GM19099 (cell line): Measurements from ENCODE around the gene VEGFC.

Source experiments
- POLR2A ChIP-seq: IDR thresholded peaks from 3 replicates; pipeline ENCODE4 v1.6.1; 2011; ENCODE audit warnings: low read depth; ENCODE audit not compliant: insufficient read length; ENCODE audit errors: extremely low read depth

VEGFC gene

DNA sequence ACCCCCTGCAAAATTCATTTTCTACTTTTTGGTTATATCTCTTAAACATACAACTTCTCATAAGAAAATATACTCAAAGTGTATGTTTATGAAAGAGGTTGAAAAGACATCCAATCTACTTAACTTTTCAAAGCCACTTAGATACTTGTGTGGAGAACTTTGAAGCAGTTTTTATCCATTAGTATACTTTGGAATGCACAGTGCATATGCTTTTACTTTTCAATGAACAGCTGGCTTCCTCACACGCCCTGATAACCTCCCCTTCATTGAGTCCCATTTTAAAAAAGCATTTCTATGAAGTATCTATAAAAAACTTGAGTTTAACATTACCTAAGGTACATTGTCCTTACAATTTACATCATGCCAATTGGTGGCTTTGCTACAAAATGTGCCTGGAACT lies 73.8 kb downstream of the VEGFC start:
- TF ChIP-seq POLR2A: no peak

DNA sequence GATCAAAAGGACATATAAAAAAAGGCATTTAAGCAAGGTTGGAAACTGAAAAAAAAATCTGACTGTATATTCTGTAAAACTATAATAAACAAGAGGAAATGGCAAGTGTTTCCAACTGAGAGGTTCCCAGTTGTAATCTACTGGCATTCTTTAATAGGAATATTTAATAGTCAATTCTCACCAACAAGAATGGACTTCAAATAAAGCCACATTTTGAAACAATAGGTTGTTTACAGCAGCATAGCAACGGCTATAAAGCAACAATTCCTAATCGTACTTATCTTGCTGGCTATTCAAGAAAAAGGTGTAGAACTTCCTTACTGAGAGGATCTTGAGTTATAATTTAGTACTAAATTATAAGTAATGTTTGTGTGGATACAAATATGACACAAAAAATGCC lies 75.5 kb downstream of the VEGFC start:
- TF ChIP-seq POLR2A: no peak

DNA sequence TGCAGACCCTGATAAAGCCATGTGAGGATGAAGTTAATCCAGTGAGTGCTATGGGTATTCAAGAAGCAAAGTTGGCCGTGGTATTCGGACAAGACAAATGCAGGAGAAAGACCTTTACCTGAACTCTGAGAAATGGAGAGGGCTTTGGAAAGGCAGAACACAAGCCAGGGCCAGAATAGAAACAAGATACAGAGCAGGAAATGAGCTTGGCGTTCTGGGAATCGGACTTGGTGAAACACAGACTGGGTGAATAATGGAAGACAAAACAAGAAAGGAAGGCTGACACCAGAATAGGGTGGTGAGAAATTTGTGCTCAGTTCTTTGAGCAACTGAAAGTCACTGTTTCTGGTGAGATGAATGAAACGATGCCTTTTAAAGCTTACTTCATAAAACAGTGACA lies 83.3 kb downstream of the VEGFC start:
- TF ChIP-seq POLR2A: no peak

DNA sequence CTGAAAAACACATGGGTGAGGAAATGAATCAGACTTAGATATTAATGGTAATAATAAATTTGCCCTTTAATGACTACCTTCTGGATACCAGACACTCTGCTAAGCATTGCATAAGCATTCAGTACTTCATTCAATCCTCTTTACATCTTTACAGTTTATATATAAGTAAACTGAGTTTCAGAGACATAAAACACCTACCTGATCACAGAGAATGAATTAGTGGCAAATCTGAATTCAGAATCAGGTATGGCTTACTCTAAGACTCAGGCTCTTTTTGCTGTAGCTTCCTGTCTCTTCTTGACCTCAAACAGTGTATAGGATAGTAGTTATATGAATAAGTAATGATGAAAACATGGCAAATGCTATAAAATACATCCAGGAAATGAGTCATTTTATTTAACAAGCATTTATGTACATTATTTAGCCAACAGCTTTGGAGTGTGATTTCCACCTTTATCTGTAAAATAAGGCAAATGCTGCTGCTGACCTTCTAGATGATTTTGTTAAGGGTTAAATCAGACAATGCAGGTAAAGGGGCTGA lies 83.9 kb downstream of the VEGFC start:
- TF ChIP-seq POLR2A: no peak

DNA sequence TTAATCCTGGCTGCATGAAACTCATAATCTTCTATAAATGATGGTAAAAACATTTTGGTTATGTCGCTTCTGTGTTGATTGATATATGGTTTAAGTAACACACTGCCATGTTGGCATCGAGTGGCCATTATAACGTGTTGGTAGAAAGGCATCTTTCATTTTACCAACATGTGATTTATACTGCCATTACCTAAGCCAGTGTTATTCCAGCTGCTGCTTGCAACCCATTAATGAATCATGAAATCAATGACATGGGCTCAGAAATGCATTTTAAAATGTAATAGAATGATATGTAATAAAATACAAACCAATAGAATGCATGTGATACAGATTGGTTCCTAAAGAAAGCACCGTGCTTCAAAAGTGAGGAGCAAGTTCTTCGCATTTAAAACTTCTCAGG lies 102.0 kb downstream of the VEGFC start:
- no peak for TF ChIP-seq POLR2A

DNA sequence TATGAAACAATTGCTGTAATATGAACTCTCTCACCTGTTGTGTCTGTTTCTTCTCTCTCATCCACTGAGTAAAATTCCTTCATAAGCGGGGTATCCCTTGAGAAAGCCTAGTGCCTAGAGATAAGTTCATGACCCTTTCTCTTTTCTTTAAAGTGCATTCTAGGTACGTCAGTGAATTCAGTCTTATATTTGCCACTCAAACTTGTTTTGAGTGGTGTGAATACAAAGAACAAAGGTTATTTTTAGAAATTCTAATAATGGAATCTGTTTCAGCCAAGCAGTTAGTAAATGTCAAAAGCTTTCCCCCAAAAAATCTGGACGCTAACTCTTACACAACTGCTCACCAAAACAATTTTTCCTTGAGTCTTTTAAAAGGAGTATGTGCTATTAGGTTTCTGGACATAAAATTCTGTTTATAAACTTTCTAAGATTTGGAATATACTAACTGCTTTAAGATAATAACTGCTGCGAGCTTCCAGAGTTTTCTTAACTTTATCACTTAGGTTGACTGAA lies 112.0 kb downstream of the VEGFC start:
- TF ChIP-seq POLR2A: no peak

DNA sequence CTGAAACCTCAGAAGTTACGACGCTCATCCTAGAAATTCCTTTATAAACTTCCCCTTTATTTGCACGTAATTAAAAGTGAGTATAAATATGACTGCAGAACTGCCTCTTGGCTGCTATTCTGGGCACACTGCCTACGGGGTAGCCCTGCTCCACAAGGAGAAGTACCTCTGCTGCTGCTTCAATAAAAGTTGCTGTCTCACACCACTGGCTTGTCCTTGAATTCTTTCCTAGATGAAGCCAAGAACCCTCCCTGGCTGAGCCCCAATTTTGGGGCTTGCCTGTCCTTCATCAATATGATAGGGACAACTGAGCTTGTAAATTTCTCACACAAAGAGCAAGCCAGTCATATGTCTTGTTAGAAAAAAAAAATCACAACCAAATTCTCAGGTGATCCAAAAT lies 115.8 kb downstream of the VEGFC start:
- no peak for TF ChIP-seq POLR2A

DNA sequence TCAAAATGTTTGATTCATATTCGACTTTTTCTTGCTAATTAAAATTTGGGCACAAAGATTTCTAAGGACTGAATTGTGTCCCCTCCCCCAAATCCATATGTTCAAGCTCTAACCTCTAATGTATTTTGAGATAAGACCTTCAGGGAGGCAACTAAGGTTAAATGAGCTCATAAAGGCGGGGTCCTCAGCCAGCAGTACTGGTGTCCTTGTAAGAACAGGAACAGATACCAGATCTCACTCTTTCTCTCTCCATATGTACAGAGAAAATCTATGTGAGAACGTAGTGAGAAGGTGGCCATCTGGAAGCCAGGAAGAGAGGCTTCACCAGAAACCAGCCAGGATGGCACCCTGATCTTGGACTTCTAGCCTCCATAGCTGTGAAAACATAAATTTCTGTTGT lies 116.9 kb downstream of the VEGFC start:
- TF ChIP-seq POLR2A: no peak

DNA sequence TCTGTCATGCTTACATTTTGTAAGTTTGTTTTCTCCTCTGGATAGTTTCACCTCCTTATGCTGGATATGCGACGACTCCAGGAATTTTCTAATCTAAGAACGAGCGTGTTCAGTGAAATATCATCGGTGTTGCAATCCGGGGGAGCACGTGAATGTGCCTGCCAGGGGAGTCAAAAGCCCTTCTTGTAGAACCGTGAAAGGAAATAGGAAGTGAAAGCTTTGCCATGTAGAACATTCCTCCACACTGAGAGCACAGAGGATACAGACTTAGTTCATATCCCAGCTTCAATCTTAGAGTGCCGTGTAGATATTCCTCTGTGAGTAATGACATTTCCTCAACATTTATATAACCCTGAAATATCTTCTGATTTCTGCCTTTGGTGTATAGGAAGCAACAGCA lies 121.2 kb downstream of the VEGFC start:
- TF ChIP-seq POLR2A: no peak

DNA sequence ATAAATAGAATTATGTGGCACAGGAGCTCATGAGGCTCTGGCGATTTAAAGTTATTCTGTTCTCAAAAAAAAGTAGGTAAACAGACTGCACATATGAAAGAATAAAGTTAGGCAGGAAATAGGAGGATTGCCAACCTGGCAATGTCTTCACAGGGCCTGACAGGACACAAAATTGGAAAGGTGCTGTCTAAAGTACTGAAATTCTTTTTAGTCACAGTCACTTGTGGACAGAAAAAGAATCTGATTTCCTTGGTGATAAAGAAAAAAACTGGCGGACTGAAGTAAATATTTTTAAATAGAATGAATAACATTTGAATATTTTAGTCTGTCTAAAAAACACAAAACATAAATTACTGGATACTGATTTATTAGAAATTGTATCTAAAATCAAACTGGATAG lies 124.4 kb downstream of the VEGFC start:
- TF ChIP-seq POLR2A: no peak

DNA sequence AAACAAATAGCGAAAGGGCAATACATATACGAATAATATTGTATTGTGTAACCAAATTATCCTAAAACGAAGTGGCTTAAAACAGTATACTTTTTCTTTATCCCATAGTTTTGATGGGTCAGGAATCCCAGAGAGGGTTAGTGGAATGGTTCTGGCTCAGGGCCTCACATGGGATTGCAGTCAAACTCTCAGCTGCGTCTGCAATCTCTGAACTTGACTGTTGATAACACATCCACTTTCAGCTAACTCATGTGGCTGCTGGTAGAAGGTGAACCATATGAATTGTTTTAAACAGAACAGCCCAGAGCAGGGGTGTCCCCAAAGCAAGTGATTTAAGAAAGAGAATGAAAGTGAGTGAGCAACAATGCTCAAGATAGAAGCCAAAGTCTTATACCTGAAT lies 127.8 kb downstream of the VEGFC start:
- no peak for TF ChIP-seq POLR2A

DNA sequence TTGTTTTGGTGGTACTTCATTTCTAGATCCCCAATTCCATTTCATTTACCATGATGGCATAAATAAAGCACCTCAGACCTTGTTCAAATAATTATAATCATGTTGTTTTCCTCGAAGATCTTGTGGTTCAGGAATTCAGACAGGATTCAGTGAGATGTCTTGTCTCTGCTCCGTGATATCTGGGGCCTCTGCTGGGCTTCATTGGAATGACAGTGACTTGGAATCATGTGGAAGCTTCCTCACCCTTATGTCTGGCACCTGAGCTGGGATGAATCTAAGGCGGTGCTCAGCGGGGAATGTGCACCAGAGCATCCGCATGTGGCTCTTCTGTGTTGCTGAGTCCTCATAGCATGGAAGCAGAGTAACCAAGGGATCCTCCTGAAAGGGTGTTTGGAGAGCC lies 132.2 kb downstream of the VEGFC start:
- TF ChIP-seq POLR2A: no peak

DNA sequence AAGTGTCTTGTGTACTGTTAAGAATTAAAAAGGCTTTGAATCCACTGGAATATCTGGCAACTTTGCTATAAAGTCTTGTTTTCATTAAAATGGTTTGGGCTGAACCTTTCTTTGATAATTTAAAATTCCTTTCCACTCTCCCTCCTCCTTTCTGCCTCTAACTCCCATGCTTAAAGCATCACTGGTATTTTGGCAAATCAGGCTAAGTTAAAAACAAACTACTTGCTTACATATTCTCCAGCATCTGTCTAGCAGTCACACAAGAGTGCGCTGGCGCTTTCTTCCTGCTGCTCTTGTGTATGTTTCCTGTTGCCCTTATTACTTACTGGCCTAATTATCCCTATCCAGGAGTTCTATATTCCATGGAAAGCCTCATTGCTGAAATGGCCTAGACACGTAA lies 136.6 kb downstream of the VEGFC start:
- TF ChIP-seq POLR2A: no peak

DNA sequence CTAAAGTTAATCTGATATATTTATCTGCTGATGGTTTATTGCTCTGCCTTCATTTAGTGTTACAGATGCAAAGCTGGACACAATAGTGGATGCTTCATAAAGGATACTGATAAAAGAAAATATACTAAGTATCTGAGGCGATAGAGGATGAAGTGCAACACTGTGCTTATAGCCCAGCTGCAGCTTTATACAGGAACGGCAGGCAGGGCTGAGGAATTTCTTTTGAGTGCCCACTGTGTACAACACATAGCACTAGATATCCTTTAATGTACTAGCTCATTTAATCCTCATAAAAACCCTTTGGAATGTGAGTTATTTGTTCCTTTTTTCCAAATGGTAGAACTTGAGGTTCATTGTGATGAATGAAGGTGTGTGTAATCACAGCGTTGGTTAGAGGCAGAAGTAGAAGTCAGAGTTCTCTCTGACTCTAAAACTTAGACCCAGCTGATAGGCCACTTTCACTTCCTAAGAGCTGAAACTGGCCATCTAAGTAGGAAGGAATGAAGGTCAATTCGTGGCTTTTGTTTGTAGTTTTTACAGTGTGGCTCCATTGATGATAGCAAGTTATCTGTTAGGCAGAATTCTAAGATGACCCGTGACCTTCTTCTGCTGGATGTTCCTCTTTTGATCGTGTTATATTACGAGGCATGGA lies 138.0 kb downstream of the VEGFC start:
- TF ChIP-seq POLR2A: no peak

DNA sequence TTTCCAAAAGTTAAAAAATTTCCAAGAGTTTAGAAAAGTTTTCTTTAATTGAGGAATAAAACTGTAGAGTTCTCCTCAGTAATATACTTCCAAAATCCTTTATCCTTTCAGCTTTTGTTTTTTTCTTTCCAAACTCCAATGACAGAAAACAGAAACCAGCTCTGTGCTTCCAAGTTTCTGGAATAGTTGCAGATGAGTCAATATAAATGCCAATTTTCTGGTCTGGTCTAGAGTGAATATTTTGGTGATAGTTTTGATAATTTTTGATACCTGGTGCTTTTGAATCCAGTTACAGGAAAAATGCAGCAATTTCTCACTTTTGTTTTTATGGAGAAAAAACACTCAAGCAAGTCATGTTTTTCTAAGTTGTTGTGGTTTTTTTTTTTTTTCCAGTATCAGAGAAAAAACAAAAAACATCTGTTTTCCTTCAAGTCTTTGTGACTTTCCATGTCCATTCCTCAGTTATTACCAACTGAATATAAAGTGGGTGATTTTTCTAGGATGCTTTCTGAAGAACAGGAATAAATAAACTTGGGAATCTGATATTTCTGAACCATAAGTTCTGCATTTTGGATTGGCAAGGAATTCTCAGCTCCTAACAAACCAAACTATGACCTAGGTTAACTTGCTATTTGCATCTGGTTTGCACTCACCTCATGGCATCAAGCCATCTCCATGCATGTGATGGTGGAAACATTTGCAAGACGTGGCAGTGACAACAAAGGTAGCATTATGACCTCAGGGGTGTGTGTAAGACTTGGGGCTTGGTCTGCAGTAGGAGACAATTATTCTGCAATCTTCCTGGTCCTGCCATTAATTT lies 139.1 kb downstream of the VEGFC start:
- TF ChIP-seq POLR2A: no peak

DNA sequence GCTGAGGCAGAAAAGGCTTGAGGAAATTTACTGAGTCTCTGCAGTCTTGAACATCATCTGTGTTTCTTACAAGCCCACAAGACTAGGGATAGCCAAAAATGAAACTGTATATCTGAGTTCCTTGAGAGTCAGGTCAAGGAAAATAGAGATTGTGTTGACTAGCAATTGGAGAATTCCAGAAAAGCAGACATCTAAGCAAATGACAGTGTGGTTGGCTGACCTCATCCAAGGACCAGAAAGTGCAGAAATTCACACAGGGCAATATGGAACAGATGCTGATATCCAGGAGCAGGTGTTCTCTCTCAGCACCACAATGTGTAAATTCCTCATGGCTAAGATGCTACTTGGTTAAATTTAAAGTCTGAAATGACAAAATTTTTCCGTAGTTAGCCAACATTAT lies 146.4 kb downstream of the VEGFC start:
- TF ChIP-seq POLR2A: no peak

DNA sequence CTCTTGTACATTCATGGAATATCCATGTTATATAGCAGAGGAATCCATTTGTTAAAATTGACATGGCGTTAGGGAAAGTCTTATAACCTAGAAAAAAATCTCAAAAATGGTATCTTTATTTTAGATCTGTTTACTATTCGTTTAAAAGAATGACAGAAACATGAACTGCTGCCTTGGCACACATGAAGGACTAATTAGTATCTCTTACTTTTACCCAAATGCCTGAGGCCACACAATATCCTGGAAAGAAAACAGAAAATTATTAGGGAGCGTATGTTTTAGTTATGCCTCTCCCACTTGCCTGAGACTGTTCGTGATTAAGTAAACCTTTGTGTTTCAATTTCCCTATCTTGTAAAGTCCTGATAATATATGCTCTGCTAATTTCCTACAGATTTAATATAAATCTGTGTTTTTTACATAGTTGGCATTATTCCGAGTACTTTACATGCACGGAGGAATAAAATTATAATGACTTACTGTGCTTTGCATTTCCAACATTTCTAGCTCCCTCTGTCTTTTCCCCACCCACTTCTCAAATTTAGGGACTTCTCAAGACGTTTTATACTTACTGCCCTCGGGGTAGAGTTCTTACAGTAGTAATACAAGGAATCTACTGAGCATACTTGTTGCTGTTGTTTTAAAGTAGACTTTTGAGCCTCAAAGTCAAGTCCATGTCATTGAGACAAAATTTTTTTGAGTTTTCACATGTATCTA lies 147.3 kb downstream of the VEGFC start:
- TF ChIP-seq POLR2A: no peak
